Memory B cell (primary cell): ENCODE measurements around the gene COG1.

Experiments used
- ATAC-seq: fragments of 150-1000 bp; cut with Tn5 transposase; 2 replicates; pipeline ENCODE4 v1.10.0; 2021; ENCODE audit warnings: low read depth, mild to moderate bottlenecking, moderate library complexity
- DNase-seq, 2 donors: peaks; one replicate each; pipeline ENCODE4 v3.0.0; 2022; ENCODE audit warnings: low spot score in 2 of 2
- H3K27ac Mint-ChIP-seq: one replicate; pipeline ENCODE4 v1.8.0; 2022; ENCODE audit warnings: mild to moderate bottlenecking, moderate library complexity, mixed read lengths
- H3K27me3 Mint-ChIP-seq: one replicate; pipeline ENCODE4 v1.8.0; 2022; ENCODE audit warnings: mixed read lengths
- H3K36me3 Mint-ChIP-seq: one replicate; pipeline ENCODE4 v1.8.0; 2022; ENCODE audit warnings: mild to moderate bottlenecking, mixed read lengths
- H3K4me1 Mint-ChIP-seq: one replicate; pipeline ENCODE4 v1.8.0; 2022; ENCODE audit warnings: mixed read lengths
- H3K4me3 Mint-ChIP-seq: one replicate; pipeline ENCODE4 v1.8.0; 2022; ENCODE audit warnings: mild to moderate bottlenecking, moderate library complexity, mixed read lengths
- H3K9me3 Mint-ChIP-seq: one replicate; pipeline ENCODE4 v1.8.0; 2022; ENCODE audit warnings: mixed read lengths

Gene COG1

GRCh38 chr17:73160980-73161630 is 31.8 kb upstream of the COG1 start:
- Mint-ChIP-seq H3K27ac (no peak overlapping the region), H3K27me3 (peaks cover 37% of the 10 kb centered on the region), H3K4me1 (peaks cover 15% of the 10 kb centered on the region), H3K9me3 (no peaks in the 10 kb centered on the region), H3K4me3 (no peak overlapping the region), H3K36me3 (no peaks in the 10 kb centered on the region)
- ATAC-seq: no peak
- DNase-seq: no peak

GRCh38 chr17:73163043-73163442 is 29.8 kb upstream of the COG1 start:
- Mint-ChIP-seq H3K9me3 (no peaks in the 10 kb centered on the region), H3K36me3 (no peaks in the 10 kb centered on the region), H3K27me3 (peaks cover 43% of the 10 kb centered on the region), H3K4me1 (peaks cover 21% of the 10 kb centered on the region), H3K4me3 (no peak overlapping the region), H3K27ac (no peak overlapping the region)
- no peak for ATAC-seq
- DNase-seq: no peak

- Mint-ChIP-seq H3K4me3 (peak overlapping the region; percentile 60), H3K9me3 (no peaks in the 10 kb centered on the region), H3K36me3 (no peaks in the 10 kb centered on the region), H3K27me3 (peaks cover 44% of the 10 kb centered on the region), H3K4me1 (peaks cover 21% of the 10 kb centered on the region), H3K27ac (no peak overlapping the region)
- DNase-seq (no peak), ATAC-seq (no peak)
These were observed 27.0 kb upstream of the COG1 start for GRCh38 chr17:73165616-73166404.

GRCh38 chr17:73166731-73167581 is 25.9 kb upstream of the COG1 start:
- Mint-ChIP-seq H3K27me3 (peaks cover 40% of the 10 kb centered on the region), H3K27ac (no peak overlapping the region), H3K4me3 (peak overlapping the region; percentile 36), H3K9me3 (no peaks in the 10 kb centered on the region), H3K36me3 (no peaks in the 10 kb centered on the region), H3K4me1 (peaks cover 21% of the 10 kb centered on the region)
- peak; percentile 66 for ATAC-seq
- DNase-seq: no peak

- no peak for DNase-seq
- no peak for ATAC-seq
- no peaks in the 10 kb centered on the region for H3K36me3 Mint-ChIP-seq
- no peak overlapping the region for H3K4me3 Mint-ChIP-seq
- H3K4me1 Mint-ChIP-seq: peaks cover 21% of the 10 kb centered on the region
- H3K27ac Mint-ChIP-seq: no peak overlapping the region
- H3K27me3 Mint-ChIP-seq: peaks cover 31% of the 10 kb centered on the region
- H3K9me3 Mint-ChIP-seq: no peaks in the 10 kb centered on the region
These were observed 24.2 kb upstream of the COG1 start for GRCh38 chr17:73168667-73169066.

- H3K9me3 Mint-ChIP-seq: no peaks in the 10 kb centered on the region
- H3K27ac Mint-ChIP-seq: no peak overlapping the region
- H3K27me3 Mint-ChIP-seq: peaks cover 22% of the 10 kb centered on the region
- no peak for DNase-seq
- no peaks in the 10 kb centered on the region for H3K36me3 Mint-ChIP-seq
- H3K4me3 Mint-ChIP-seq: no peak overlapping the region
- H3K4me1 Mint-ChIP-seq: peaks cover 9% of the 10 kb centered on the region
- no peak for ATAC-seq
These were observed 22.5 kb upstream of the COG1 start for GRCh38 chr17:73170324-73170723.

GRCh38 chr17:73172252-73172651 is 20.6 kb upstream of the COG1 start:
- no peaks in the 10 kb centered on the region for H3K36me3 Mint-ChIP-seq
- DNase-seq: no peak
- peaks cover 18% of the 10 kb centered on the region for H3K27me3 Mint-ChIP-seq
- no peak for ATAC-seq
- H3K4me1 Mint-ChIP-seq: peaks cover 2% of the 10 kb centered on the region
- no peak overlapping the region for H3K4me3 Mint-ChIP-seq
- no peaks in the 10 kb centered on the region for H3K9me3 Mint-ChIP-seq
- no peak overlapping the region for H3K27ac Mint-ChIP-seq

GRCh38 chr17:73174126-73174525 is 18.7 kb upstream of the COG1 start:
- peaks cover 9% of the 10 kb centered on the region for H3K27me3 Mint-ChIP-seq
- H3K4me1 Mint-ChIP-seq: no peaks in the 10 kb centered on the region

GRCh38 chr17:73175962-73176565 is 16.8 kb upstream of the COG1 start:
- H3K36me3 Mint-ChIP-seq: no peaks in the 10 kb centered on the region

More at GRCh38 chr17:73174126-73174525, 18.7 kb upstream of the COG1 start:
- DNase-seq: no peak
- H3K27ac Mint-ChIP-seq: no peak overlapping the region
- ATAC-seq: no peak
- no peaks in the 10 kb centered on the region for H3K9me3 Mint-ChIP-seq
- no peak overlapping the region for H3K4me3 Mint-ChIP-seq
- H3K36me3 Mint-ChIP-seq: no peaks in the 10 kb centered on the region

GRCh38 chr17:73179387-73179786 is 13.5 kb upstream of the COG1 start:
- Mint-ChIP-seq H3K9me3 (no peaks in the 10 kb centered on the region), H3K27me3 (no peaks in the 10 kb centered on the region), H3K4me3 (no peak overlapping the region), H3K36me3 (peaks cover 1% of the 10 kb centered on the region), H3K4me1 (no peaks in the 10 kb centered on the region), H3K27ac (no peak overlapping the region)
- ATAC-seq (no peak), DNase-seq (no peak)

More at GRCh38 chr17:73175962-73176565, 16.8 kb upstream of the COG1 start:
- H3K27me3 Mint-ChIP-seq: no peaks in the 10 kb centered on the region
- ATAC-seq (no peak), DNase-seq (no peak)
- no peaks in the 10 kb centered on the region for H3K9me3 Mint-ChIP-seq
- no peak overlapping the region for H3K27ac Mint-ChIP-seq
- H3K4me1 Mint-ChIP-seq: no peaks in the 10 kb centered on the region
- no peak overlapping the region for H3K4me3 Mint-ChIP-seq

- DNase-seq (no peak), ATAC-seq (no peak)
- no peaks in the 10 kb centered on the region for H3K9me3 Mint-ChIP-seq
- H3K36me3 Mint-ChIP-seq: peaks cover 1% of the 10 kb centered on the region
- no peaks in the 10 kb centered on the region for H3K4me1 Mint-ChIP-seq
- no peaks in the 10 kb centered on the region for H3K27me3 Mint-ChIP-seq
- H3K27ac Mint-ChIP-seq: no peak overlapping the region
- no peak overlapping the region for H3K4me3 Mint-ChIP-seq
These were observed 13.0 kb upstream of the COG1 start for GRCh38 chr17:73179878-73180277.

- DNase-seq (no peak), ATAC-seq (no peak)
- Mint-ChIP-seq H3K4me1 (no peaks in the 10 kb centered on the region), H3K27me3 (no peaks in the 10 kb centered on the region), H3K27ac (no peak overlapping the region), H3K36me3 (peaks cover 1% of the 10 kb centered on the region), H3K9me3 (no peaks in the 10 kb centered on the region), H3K4me3 (no peak overlapping the region)
These were observed 10.1 kb upstream of the COG1 start for GRCh38 chr17:73182616-73183310.

GRCh38 chr17:73184136-73184993 is 8.5 kb upstream of the COG1 start:
- H3K4me3 Mint-ChIP-seq: no peak overlapping the region
- H3K27ac Mint-ChIP-seq: no peak overlapping the region
- peaks cover 1% of the 10 kb centered on the region for H3K36me3 Mint-ChIP-seq
- H3K4me1 Mint-ChIP-seq: no peaks in the 10 kb centered on the region
- ATAC-seq (no peak), DNase-seq (no peak)
- H3K27me3 Mint-ChIP-seq: no peaks in the 10 kb centered on the region
- no peaks in the 10 kb centered on the region for H3K9me3 Mint-ChIP-seq
